Gastrocnemius medialis (tissue), 4 donors: ENCODE measurements around the gene HOXD10. TPM values are rescaled to one million over a fixed set of nuclear protein-coding genes. Genes with fewer than 3 reads are reported as not detected.

Source experiments
- ATAC-seq, 2 donors: fragments of 150-250 bp; one replicate each; pipeline ENCODE4 v1.9.1; 2016
- DNase-seq, 2 donors: peaks; one replicate each; pipeline ENCODE4 v3.0.0-alpha.2; 2019
- H3K27ac ChIP-seq, 4 donors: fragments of 200-600 bp; sonication (generic); 1 replicate in 1 of 4; 2 replicates in 3 of 4; pipeline ENCODE4 v1.5.1; 2016 to 2018; ENCODE audit warnings: mild to moderate bottlenecking in 2 of 4, moderate library complexity in 1 of 4
- H3K27me3 ChIP-seq, 3 donors: fragments of 200-600 bp; sonication (generic) in 2 of 3; 1 replicate in 1 of 3; 2 replicates in 2 of 3; pipeline versions ENCODE4 v1.5.1 to v1.6.0; 2016 to 2019; ENCODE audit warnings: mild to moderate bottlenecking in 1 of 3, moderate library complexity in 1 of 3
- H3K36me3 ChIP-seq, 2 donors: fragments of 200-600 bp; sonication (generic) in 1 of 2; one replicate each; pipeline ENCODE4 v1.5.1; 2017 to 2018
- H3K4me1 ChIP-seq, 2 donors: fragments of 200-600 bp; sonication (generic) in 1 of 2; one replicate each; pipeline ENCODE4 v1.5.1; 2016 to 2017; ENCODE audit warnings: mild to moderate bottlenecking in 2 of 2
- H3K4me3 ChIP-seq, 4 donors: fragments of 200-600 bp; sonication (generic) in 3 of 4; 1 replicate in 1 of 4; 2 replicates in 3 of 4; pipeline ENCODE4 v1.5.1; 2016 to 2019; ENCODE audit warnings: mild to moderate bottlenecking in 2 of 4
- H3K9me3 ChIP-seq, 3 donors: fragments of 200-600 bp; sonication (generic) in 2 of 3; 1 replicate in 1 of 3; 2 replicates in 2 of 3; pipeline ENCODE4 v1.5.1; 2016 to 2019
- POLR2A ChIP-seq, 2 donors: fragments of 450-650 bp; IDR thresholded peaks; one replicate each; pipeline ENCODE4 v1.6.1; 2017; ENCODE audit warnings: antibody characterized with exemption in 2 of 2, mild to moderate bottlenecking in 2 of 2, moderate library complexity in 2 of 2
- in situ Hi-C, 4 donors: fragments of 200-750 bp; cut with MboI; loops; one replicate each; pipeline versions ENCODE4 v1.15.0 to v1.8.0; 2017; ENCODE audit warnings: low sequenced_read_pairs in 4 of 4
- intact Hi-C: fragments of 100-400 bp; cut with DNase I; formaldehyde crosslinking; loops from one replicate; pipeline ENCODE4 v1.15.1; 2023; ENCODE audit warnings: low total_unique reads
- total RNA-seq, 4 donors: library from RNA; depleted of rRNA; stranded (reverse); fragments of >200 nt; gene quantifications; one replicate each; pipeline versions ENCODE4 v1.1.0 to v1.2.3, GENCODE V29; 2016
- TF ChIP-seq, protein P1 (sequence below), 5 experiments: fragments of 450-650 bp in 3 of 5; fragments of 200-600 bp in 2 of 5; sonication (generic) in 2 of 5; IDR thresholded peaks in 4 of 5; conservative IDR thresholded peaks in 1 of 5; 1 replicate in 4 of 5; 2 replicates in 1 of 5; pipeline ENCODE4 v1.5.1; 2016 to 2019; ENCODE audit warnings: antibody characterized with exemption in 5 of 5, mild to moderate bottlenecking in 3 of 5, moderate library complexity in 3 of 5

HOXD10 gene
- total RNA-seq, 4 donors from 2014 or later, result 0.15 TPM; not detected in 3

DNA sequence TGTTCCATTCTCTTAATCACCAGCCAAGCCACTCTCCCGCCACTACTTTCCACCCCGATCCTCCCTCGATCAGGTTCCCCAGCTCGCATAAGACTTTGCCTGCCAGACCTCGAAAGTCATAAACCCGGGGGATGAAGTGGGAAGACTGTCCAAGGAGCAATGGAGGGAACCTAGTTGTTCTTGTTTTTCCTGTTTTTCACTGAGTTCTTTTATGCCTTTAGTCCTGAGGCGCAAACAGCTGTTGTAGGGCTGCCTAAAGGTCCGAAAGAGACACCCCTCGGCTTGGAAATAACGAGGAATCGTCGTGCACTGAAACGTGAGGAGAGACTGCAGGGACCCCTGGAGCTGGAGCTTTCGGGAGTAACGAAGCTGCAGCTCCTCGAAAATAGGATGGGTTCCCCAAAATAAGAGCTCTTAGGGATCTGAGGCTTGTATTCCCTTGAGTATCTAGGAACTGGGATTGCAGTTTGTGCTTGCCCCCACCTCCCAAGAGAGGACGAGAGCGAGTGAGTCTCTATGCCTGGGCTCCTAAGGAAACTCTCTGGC, 18.7 kb upstream of the HOXD10 start:
- Histone ChIP-seq H3K9me3 (no peaks in the 10 kb centered on the region), H3K4me1 (peaks cover 16 to 19% of the 10 kb centered on the region in 2 donors), H3K4me3 (peak overlapping the region in 3 of 4 donors; percentile 44 to 62 (median 46)), H3K27ac (no peak overlapping the region), H3K27me3 (peaks cover 100% of the 10 kb centered on the region in 3 donors), H3K36me3 (no peaks in the 10 kb centered on the region)
- DNase-seq (no peak), ATAC-seq (no peak)
- intact Hi-C loops, result loop anchor here (5.0 kb wide), 2 partner anchors 731 to 846 kb away; no protein-coding TSS in a partner anchor
- in situ Hi-C loops, result loop anchor here in 3 of 4 donors (5.0 to 25.0 kb wide), 4 partner anchors 411 to 736 kb away; no protein-coding TSS in a partner anchor
- TF ChIP-seq POLR2A (IDR thresholded peaks at IDR 0.05), result no peak
- TF ChIP-seq, protein P1, sequence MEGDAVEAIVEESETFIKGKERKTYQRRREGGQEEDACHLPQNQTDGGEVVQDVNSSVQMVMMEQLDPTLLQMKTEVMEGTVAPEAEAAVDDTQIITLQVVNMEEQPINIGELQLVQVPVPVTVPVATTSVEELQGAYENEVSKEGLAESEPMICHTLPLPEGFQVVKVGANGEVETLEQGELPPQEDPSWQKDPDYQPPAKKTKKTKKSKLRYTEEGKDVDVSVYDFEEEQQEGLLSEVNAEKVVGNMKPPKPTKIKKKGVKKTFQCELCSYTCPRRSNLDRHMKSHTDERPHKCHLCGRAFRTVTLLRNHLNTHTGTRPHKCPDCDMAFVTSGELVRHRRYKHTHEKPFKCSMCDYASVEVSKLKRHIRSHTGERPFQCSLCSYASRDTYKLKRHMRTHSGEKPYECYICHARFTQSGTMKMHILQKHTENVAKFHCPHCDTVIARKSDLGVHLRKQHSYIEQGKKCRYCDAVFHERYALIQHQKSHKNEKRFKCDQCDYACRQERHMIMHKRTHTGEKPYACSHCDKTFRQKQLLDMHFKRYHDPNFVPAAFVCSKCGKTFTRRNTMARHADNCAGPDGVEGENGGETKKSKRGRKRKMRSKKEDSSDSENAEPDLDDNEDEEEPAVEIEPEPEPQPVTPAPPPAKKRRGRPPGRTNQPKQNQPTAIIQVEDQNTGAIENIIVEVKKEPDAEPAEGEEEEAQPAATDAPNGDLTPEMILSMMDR (IDR thresholded peaks at IDR 0.05 in 4 of 5, conservative IDR thresholded peaks at IDR 0.05 in 1 of 5), result peak in 1 of 5 experiments; percentile 9

DNA sequence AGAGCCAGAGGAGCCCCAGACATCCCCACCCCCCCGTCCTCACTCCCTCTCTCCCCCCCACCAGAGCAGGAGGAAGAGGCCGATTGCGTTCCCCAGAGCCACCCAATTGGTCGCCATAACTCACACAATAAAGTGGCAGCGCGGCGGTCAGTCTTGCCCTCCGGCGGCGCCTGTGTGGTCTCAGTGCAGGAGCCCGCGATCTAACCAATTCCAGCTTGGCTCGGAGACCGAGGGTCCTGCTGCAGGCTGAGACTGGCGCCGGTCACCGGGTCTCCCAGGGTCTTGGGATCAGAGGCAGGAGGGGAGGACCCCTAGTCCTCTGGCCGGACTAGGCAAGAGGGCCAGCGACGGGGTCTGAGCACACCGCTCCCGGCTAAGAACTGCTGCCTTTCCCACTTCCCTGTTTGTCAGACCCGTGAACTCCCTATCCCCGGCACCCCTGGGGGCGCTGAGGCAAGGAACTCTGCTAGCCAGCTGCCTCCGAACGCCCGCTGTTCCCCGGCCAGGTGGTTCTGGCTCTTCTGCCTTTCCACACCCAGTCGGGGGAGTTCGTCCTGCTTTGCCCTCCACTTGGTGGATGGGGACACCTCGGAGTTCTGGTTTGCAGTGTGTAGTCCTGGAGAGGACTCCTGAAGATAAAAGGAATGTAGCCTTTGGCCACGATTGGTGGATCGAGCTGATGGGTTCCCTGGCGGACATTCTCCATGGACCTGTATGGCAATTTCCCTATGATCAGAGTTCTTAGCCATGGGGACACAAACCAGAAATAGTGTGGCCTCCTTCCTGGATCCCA, 18.0 kb upstream of the HOXD10 start:
- in situ Hi-C loops, result loop anchor here in 3 of 4 donors (5.0 to 25.0 kb wide), 4 partner anchors 411 to 736 kb away; no protein-coding TSS in a partner anchor
- H3K27ac ChIP-seq, result no peak overlapping the region

DNA sequence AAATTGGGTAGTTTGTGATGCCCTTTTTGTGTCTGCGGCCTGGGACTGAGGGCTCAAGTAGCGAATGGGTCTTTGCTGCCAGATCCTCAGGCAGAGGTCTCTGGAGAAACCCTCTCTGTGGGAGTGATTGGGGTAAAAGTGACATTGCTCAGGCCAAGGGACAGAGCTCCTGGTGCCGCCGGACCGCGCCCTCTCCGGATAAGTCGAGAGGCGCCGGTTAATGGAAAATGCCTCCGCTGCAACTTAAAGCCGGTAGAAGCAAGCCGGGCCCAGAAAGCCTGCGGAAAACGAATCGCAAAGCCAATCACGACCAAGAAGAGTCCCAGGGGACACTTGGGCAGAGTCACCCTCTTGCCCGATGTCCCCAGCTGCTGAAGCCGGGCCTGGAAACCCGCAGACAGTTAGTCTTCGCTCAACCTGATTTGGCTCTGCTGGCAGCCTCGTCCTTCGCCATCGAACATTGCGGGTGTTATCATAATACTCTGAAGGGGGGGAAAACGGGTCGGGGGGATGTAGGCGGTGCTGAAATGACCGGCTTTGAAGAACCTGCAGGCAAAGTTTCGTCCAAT, 17.3 kb upstream of the HOXD10 start:
- intact Hi-C loops (loop anchor here (5.0 kb wide), 2 partner anchors 732 to 847 kb away; no protein-coding TSS in a partner anchor), in situ Hi-C loops (loop anchor here in 3 of 4 donors (5.0 to 25.0 kb wide), 4 partner anchors 412 to 737 kb away; no protein-coding TSS in a partner anchor)
- peaks cover 99 to 100% (median 100%) of the 10 kb centered on the region in 3 donors for H3K27me3 ChIP-seq
- no peaks in the 10 kb centered on the region for H3K9me3 ChIP-seq
- H3K27ac ChIP-seq, result no peak overlapping the region
- no peak for ATAC-seq
- H3K4me3 ChIP-seq, result no peak overlapping the region
- DNase-seq, result no peak
- peaks cover 19 to 20% of the 10 kb centered on the region in 2 donors for H3K4me1 ChIP-seq
- TF ChIP-seq, protein P1 (IDR thresholded peaks at IDR 0.05 in 4 of 5, conservative IDR thresholded peaks at IDR 0.05 in 1 of 5), result no peak
- H3K36me3 ChIP-seq, result no peaks in the 10 kb centered on the region

More for the DNA sequence above, 18.0 kb upstream of the HOXD10 start:
- Histone ChIP-seq H3K4me1 (peaks cover 16% of the 10 kb centered on the region in 2 donors), H3K4me3 (no peak overlapping the region), H3K9me3 (no peaks in the 10 kb centered on the region), H3K36me3 (no peaks in the 10 kb centered on the region), H3K27me3 (peaks cover 99 to 100% (median 100%) of the 10 kb centered on the region in 3 donors)
- no peak for TF ChIP-seq POLR2A (IDR thresholded peaks at IDR 0.05)
- TF ChIP-seq, protein P1 (IDR thresholded peaks at IDR 0.05 in 4 of 5, conservative IDR thresholded peaks at IDR 0.05 in 1 of 5), result no peak
- intact Hi-C loops, result loop anchor here (5.0 kb wide), 2 partner anchors 731 to 846 kb away; no protein-coding TSS in a partner anchor
- ATAC-seq (no peak), DNase-seq (no peak)

DNA sequence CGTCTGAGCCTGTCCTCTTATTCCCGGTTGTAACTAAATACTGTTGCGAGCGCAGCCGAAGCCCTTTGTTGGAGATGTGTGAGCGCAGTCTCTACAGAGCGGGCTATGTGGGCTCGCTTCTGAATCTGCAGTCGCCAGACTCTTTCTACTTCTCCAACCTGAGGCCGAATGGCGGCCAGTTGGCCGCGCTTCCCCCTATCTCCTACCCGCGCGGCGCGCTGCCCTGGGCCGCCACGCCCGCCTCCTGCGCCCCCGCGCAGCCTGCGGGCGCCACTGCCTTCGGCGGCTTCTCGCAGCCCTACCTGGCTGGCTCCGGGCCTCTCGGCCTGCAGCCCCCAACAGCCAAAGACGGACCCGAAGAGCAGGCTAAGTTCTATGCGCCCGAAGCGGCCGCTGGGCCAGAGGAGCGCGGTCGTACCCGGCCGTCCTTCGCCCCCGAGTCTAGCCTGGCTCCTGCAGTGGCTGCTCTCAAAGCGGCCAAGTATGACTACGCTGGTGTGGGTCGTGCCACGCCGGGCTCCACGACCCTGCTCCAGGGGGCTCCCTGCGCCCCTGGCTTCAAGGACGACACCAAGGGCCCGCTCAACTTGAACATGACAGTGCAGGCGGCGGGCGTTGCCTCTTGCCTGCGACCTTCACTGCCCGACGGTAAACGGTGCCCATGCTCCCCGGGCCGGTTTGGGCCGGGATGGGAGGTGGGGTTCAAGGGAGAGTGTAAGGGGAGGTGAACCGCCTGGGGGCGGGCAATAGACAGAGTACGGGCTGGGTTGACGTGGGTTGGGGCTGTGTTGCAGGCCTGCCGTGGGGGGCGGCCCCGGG, 16.6 kb upstream of the HOXD10 start, which contains the start of gene HOXD12:
Gene HOXD12 (plus strand): TSS at position 68 of the 819 bp plus-strand sequence. CDS start 7 bp downstream, at position 75.
- intact Hi-C loops, result loop anchor here (5.0 kb wide), 2 partner anchors 733 to 848 kb away; no protein-coding TSS in a partner anchor
- ATAC-seq, result no peak
- H3K27ac ChIP-seq, result no peak within 1 kb of the TSS
- no peaks in the 10 kb centered on the region for H3K36me3 ChIP-seq
- peaks cover 22 to 24% of the 10 kb centered on the region in 2 donors for H3K4me1 ChIP-seq
- in situ Hi-C loops, result loop anchor here in 3 of 4 donors (5.0 to 25.0 kb wide), 5 partner anchors 413 to 738 kb away; no protein-coding TSS in a partner anchor
- no peak for DNase-seq
- no peak for TF ChIP-seq POLR2A (IDR thresholded peaks at IDR 0.05)
- TF ChIP-seq, protein P1 (IDR thresholded peaks at IDR 0.05 in 4 of 5, conservative IDR thresholded peaks at IDR 0.05 in 1 of 5), result no peak
- H3K27me3 ChIP-seq, result peaks cover 99 to 100% (median 100%) of the 10 kb centered on the region in 3 donors
- no peaks in the 10 kb centered on the region for H3K9me3 ChIP-seq
- H3K4me3 ChIP-seq, result no peak within 1 kb of the TSS
